HepG2 (cell line): ENCODE measurements around the gene RITA1. TPM values are rescaled to one million over a fixed set of nuclear protein-coding genes. Genes with fewer than 3 reads are reported as not detected.

Source experiments
- CEBPG ChIP-seq: IDR thresholded peaks from 2 replicates; pipeline ENCODE4 v1.6.1; 2016
- EED ChIP-seq: sonication (generic); formaldehyde crosslinking; IDR thresholded peaks from 2 replicates; pipeline ENCODE4 v1.5.0; 2020; ENCODE audit warnings: mild to moderate bottlenecking, missing genetic modification reagents
- EP300 ChIP-seq, 3 experiments: sonication (generic) in 1 of 3; formaldehyde crosslinking in 1 of 3; IDR thresholded peaks; 2 replicates each; pipeline versions ENCODE4 v1.5.1 to v1.6.1; 2011 to 2020; ENCODE audit warnings: low read depth in 2 of 3, low read length in 2 of 3, borderline replicate concordance in 1 of 3, improper control_type of control experiment in 1 of 3, mild to moderate bottlenecking in 1 of 3, missing genetic modification reagents in 1 of 3, moderate library complexity in 1 of 3
- ESRRA ChIP-seq: sonication (generic); formaldehyde crosslinking; IDR thresholded peaks from 2 replicates; pipeline ENCODE4 v1.5.1; 2020; ENCODE audit warnings: mild to moderate bottlenecking, low read depth, missing genetic modification reagents
- HNF4A ChIP-seq: sonication (generic); formaldehyde crosslinking; IDR thresholded peaks from 2 replicates; pipeline ENCODE4 v1.4.0; 2020; ENCODE audit warnings: missing genetic modification reagents
- LCORL ChIP-seq, 2 experiments: fragments of 450-650 bp in 1 of 2; sonication (generic) in 1 of 2; formaldehyde crosslinking in 1 of 2; IDR thresholded peaks; 2 replicates each; pipeline versions ENCODE4 v1.5.0 to v1.6.1; 2017 to 2020; ENCODE audit warnings: antibody characterized with exemption in 1 of 2, missing genetic modification reagents in 1 of 2
- MYNN ChIP-seq: sonication (generic); formaldehyde crosslinking; IDR thresholded peaks from 2 replicates; pipeline ENCODE4 v1.4.0; 2020; ENCODE audit warnings: mild to moderate bottlenecking, low read depth, missing genetic modification reagents
- NFRKB ChIP-seq: fragments of 450-650 bp; IDR thresholded peaks from 2 replicates; pipeline ENCODE4 v1.6.1; 2017
- PHB2 ChIP-seq: fragments of 450-650 bp; IDR thresholded peaks from 2 replicates; pipeline ENCODE4 v1.6.1; 2018; ENCODE audit not compliant: partially characterized antibody
- SIN3B ChIP-seq: fragments of 150-350 bp; IDR thresholded peaks from 2 replicates; pipeline ENCODE4 v1.6.1; 2014; ENCODE audit warnings: low read length
- ZNF143 ChIP-seq: sonication (generic); formaldehyde crosslinking; IDR thresholded peaks from 2 replicates; pipeline ENCODE4 v1.4.0; 2020; ENCODE audit warnings: missing genetic modification reagents
- ZNF337 ChIP-seq: sonication (generic); formaldehyde crosslinking; IDR thresholded peaks from 2 replicates; pipeline ENCODE4 v1.5.1; 2020; ENCODE audit warnings: missing genetic modification reagents, low read depth, mild to moderate bottlenecking, borderline replicate concordance
- ZNF607 ChIP-seq: sonication (generic); formaldehyde crosslinking; IDR thresholded peaks from 2 replicates; pipeline ENCODE4 v1.5.1; 2020; ENCODE audit warnings: missing genetic modification reagents, mild to moderate bottlenecking, borderline replicate concordance
- ZNF670 ChIP-seq: sonication (generic); formaldehyde crosslinking; IDR thresholded peaks from 2 replicates; pipeline ENCODE4 v1.8.0; 2022; ENCODE audit warnings: mild to moderate bottlenecking, missing genetic modification reagents, borderline replicate concordance
- ZSCAN5A ChIP-seq: sonication (generic); formaldehyde crosslinking; IDR thresholded peaks from 2 replicates; pipeline ENCODE4 v1.8.0; 2022; ENCODE audit warnings: mild to moderate bottlenecking, missing genetic modification reagents, borderline replicate concordance
- polyA plus RNA-seq, 8 experiments: library from polyadenylated mRNA; depleted of rRNA in 3 of 8; stranded (reverse) in 7 of 8; unstranded in 1 of 8; fragments of >200 nt; fragmentation: Illumina TruSeq in 4 of 8; extraction: Trizol in 4 of 8; gene quantifications; 2 replicates each; pipeline versions ENCODE4 v1.2.1 to v1.2.3, GENCODE V29; 2011 to 2016; ENCODE audit warnings: low read depth in 4 of 8, missing spikeins in 1 of 8, mixed read lengths in 1 of 8; ENCODE audit not compliant: insufficient read depth in 1 of 8
- total RNA-seq, 5 experiments: library from RNA; depleted of rRNA; stranded (reverse); fragments of >200 nt; fragmentation: Illumina TruSeq; extraction: Trizol; gene quantifications; 2 replicates each; pipeline ENCODE4 v1.2.3, GENCODE V29; 2016; ENCODE audit warnings: low read depth in 1 of 5
- TF ChIP-seq, protein P1 (sequence below): sonication (generic); formaldehyde crosslinking; IDR thresholded peaks from 2 replicates; pipeline ENCODE4 v1.4.0; 2020; ENCODE audit warnings: low read depth, missing genetic modification reagents
- TF ChIP-seq, protein P2 (sequence below): IDR thresholded peaks from 2 replicates; pipeline ENCODE4 v1.6.1; 2016; ENCODE audit warnings: missing compliant biosample characterization, missing genetic modification reagents, borderline replicate concordance
- TF ChIP-seq, protein P3 (sequence below): sonication (generic); formaldehyde crosslinking; IDR thresholded peaks from 2 replicates; pipeline ENCODE4 v1.5.0; 2020; ENCODE audit warnings: mild to moderate bottlenecking, missing genetic modification reagents

Gene RITA1
- total and polyA plus RNA-seq, 2 of the 13 experiments (the other 11 are each of a cell fraction or from before 2014, with no cell fraction given) = 12.4 to 28.9 TPM

DNA sequence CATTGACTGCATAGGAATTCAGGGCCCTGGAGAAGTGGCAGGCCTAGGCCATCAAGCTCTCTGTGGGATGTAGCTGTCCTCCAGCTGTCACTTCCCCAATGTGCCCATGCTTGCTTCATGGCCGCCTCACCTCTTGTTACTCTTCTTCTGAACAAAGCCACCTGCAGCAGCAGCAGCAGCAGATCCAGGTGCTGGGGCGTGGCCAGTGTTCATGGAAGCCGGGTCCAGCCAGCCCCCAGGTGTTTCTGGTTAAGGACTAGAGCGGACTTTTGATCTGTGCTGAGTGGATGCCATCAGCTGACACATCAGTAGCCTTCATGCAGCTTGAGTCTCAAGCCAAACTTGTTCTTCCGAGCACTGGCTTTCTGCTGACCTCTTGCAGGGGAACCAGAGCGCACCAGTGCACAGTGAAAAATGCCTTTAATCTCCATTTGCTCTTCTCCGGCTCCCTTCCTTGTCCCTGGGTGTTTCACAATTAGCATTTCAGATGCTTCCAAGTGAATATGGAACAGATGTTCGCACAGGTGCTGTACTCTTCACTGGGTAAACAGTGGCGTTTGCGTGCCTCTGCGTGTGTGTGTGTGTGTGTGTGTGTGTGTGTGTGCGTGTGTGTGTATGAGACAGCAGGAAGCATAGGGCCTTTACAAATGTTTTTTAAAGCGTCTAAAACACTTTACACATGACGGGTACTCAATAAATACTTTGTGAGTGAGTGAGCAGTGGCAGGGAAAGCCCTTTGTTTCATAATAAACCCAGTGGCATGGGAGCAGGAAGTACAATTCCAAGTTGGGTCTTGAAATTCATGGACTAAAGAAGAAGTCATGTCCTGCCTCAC lies 55.9 kb downstream of the RITA1 start (continued):
- TF ChIP-seq ZNF607 (CRISPR knock-in tag) = no peak
- TF ChIP-seq, protein P1, sequence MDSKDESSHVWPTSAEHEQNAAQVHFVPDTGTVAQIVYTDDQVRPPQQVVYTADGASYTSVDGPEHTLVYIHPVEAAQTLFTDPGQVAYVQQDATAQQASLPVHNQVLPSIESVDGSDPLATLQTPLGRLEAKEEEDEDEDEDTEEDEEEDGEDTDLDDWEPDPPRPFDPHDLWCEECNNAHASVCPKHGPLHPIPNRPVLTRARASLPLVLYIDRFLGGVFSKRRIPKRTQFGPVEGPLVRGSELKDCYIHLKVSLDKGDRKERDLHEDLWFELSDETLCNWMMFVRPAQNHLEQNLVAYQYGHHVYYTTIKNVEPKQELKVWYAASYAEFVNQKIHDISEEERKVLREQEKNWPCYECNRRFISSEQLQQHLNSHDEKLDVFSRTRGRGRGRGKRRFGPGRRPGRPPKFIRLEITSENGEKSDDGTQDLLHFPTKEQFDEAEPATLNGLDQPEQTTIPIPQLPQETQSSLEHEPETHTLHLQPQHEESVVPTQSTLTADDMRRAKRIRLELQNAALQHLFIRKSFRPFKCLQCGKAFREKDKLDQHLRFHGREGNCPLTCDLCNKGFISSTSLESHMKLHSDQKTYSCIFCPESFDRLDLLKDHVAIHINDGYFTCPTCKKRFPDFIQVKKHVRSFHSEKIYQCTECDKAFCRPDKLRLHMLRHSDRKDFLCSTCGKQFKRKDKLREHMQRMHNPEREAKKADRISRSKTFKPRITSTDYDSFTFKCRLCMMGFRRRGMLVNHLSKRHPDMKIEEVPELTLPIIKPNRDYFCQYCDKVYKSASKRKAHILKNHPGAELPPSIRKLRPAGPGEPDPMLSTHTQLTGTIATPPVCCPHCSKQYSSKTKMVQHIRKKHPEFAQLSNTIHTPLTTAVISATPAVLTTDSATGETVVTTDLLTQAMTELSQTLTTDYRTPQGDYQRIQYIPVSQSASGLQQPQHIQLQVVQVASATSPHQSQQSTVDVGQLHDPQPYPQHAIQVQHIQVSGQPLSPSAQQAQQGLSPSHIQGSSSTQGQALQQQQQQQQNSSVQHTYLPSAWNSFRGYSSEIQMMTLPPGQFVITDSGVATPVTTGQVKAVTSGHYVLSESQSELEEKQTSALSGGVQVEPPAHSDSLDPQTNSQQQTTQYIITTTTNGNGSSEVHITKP = no peak
- TF ChIP-seq SIN3B = no peak
- no peak for TF ChIP-seq ZSCAN5A (CRISPR knock-in tag)
- TF ChIP-seq, protein P2, sequence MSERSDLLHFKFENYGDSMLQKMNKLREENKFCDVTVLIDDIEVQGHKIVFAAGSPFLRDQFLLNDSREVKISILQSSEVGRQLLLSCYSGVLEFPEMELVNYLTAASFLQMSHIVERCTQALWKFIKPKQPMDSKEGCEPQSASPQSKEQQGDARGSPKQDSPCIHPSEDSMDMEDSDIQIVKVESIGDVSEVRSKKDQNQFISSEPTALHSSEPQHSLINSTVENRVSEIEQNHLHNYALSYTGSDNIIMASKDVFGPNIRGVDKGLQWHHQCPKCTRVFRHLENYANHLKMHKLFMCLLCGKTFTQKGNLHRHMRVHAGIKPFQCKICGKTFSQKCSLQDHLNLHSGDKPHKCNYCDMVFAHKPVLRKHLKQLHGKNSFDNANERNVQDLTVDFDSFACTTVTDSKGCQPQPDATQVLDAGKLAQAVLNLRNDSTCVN (CRISPR knock-in tag) = no peak
- TF ChIP-seq CEBPG (CRISPR knock-in tag) = no peak
- no peak for TF ChIP-seq EED
- TF ChIP-seq, protein P3, sequence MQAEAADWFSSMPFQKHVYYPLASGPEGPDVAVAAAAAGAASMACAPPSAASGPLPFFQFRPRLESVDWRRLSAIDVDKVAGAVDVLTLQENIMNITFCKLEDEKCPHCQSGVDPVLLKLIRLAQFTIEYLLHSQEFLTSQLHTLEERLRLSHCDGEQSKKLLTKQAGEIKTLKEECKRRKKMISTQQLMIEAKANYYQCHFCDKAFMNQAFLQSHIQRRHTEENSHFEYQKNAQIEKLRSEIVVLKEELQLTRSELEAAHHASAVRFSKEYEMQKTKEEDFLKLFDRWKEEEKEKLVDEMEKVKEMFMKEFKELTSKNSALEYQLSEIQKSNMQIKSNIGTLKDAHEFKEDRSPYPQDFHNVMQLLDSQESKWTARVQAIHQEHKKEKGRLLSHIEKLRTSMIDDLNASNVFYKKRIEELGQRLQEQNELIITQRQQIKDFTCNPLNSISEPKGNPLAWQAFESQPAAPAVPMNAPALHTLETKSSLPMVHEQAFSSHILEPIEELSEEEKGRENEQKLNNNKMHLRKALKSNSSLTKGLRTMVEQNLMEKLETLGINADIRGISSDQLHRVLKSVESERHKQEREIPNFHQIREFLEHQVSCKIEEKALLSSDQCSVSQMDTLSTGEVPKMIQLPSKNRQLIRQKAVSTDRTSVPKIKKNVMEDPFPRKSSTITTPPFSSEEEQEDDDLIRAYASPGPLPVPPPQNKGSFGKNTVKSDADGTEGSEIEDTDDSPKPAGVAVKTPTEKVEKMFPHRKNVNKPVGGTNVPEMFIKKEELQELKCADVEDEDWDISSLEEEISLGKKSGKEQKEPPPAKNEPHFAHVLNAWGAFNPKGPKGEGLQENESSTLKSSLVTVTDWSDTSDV (CRISPR knock-in tag) = no peak
- TF ChIP-seq ESRRA = no peak
- TF ChIP-seq ZNF670 = no peak
- no peak for TF ChIP-seq PHB2
- no peak for TF ChIP-seq ZNF143
- TF ChIP-seq HNF4A (CRISPR knock-in tag) = peak; percentile 31; the same call in 1 of the 2 replicates
- TF ChIP-seq MYNN (CRISPR knock-in tag) = no peak
- no peak for TF ChIP-seq NFRKB
- TF ChIP-seq EP300 (IDR thresholded peaks at IDR 0.05; ENCODE audit: low read depth in 2 of 2, low read length in 2 of 2) = 0 out of 4 replicates have a peak, but pooled peaks of 1 of the 2 experiments have one; percentile 13
- TF ChIP-seq EP300 (CRISPR knock-in tag; IDR thresholded peaks at IDR 0.05; ENCODE audit: borderline replicate concordance) = no peak
- TF ChIP-seq LCORL (IDR thresholded peaks at IDR 0.05) = no peak
- TF ChIP-seq LCORL (CRISPR knock-in tag; IDR thresholded peaks at IDR 0.05) = no peak
- 0 out of 2 replicates have a peak, but pooled peaks have one; percentile 29 for TF ChIP-seq ZNF337 (CRISPR knock-in tag)
